ENCODE results near the gene LSG1.
A peak's percentile ranks its signal among the peaks of the same experiment; 100 is the strongest.

LSG1 gene

GRCh38 chr3:194680888-194681615 lies 9.1 kb upstream of the LSG1 start:
- Mint-ChIP-seq H3K36me3 (no peaks in the 10 kb centered on the region), H3K27me3 (no peaks in the 10 kb centered on the region), H3K4me1 (peaks cover 31% of the 10 kb centered on the region), H3K4me3 (no peak overlapping the region), H3K9me3 (no peaks in the 10 kb centered on the region), H3K27ac (no peak overlapping the region)
- ATAC-seq = no peak

GRCh38 chr3:194676471-194676870 lies 4.5 kb upstream of the LSG1 start:
- Mint-ChIP-seq H3K4me1 (peaks cover 22% of the 10 kb centered on the region), H3K9me3 (no peaks in the 10 kb centered on the region), H3K4me3 (no peak overlapping the region), H3K36me3 (no peaks in the 10 kb centered on the region), H3K27me3 (no peaks in the 10 kb centered on the region), H3K27ac (no peak overlapping the region)
- ATAC-seq = no peak

- Mint-ChIP-seq H3K36me3 (no peaks in the 10 kb centered on the region), H3K4me1 (peaks cover 19% of the 10 kb centered on the region), H3K4me3 (no peak overlapping the region), H3K27ac (no peak overlapping the region), H3K9me3 (no peaks in the 10 kb centered on the region), H3K27me3 (no peaks in the 10 kb centered on the region)
- ATAC-seq = no peak
Observed at GRCh38 chr3:194675680-194676079, 3.7 kb upstream of the LSG1 start.

DNA sequence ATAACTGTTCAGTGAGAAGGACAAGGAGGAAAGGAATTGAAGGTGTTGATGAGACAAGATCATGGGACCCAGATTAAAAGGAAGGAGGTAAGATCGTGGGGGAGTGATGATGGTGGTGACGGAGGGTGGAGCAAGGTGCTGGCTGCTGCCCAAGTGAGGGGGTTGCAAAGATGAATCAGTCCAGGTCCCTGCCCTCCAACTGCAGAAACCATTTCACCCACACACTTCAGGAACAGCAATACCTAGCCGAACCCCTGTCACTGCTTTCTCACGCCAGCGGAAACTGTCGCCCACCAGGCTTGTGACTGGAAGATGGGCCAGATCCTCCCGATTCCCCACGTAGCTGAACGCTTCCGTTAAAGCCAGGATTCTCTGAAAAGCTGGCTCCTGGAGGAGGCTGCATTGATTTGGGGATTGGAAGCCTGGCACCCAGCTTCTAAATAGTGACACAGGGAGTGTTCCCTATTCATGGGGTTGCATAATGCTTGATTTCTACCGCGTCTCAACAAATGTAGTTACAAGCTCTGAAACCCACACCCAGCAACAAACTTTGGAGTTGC lies 3.2 kb upstream of the LSG1 start:
- Mint-ChIP-seq H3K4me1 (peaks cover 17% of the 10 kb centered on the region), H3K36me3 (no peaks in the 10 kb centered on the region), H3K4me3 (no peak overlapping the region), H3K27ac (no peak overlapping the region), H3K27me3 (no peaks in the 10 kb centered on the region), H3K9me3 (no peaks in the 10 kb centered on the region)
- no peak for ATAC-seq

- Mint-ChIP-seq H3K4me1 (peaks cover 25% of the 10 kb centered on the region), H3K4me3 (no peak overlapping the region), H3K36me3 (peaks cover 9% of the 10 kb centered on the region), H3K27me3 (no peaks in the 10 kb centered on the region), H3K9me3 (no peaks in the 10 kb centered on the region), H3K27ac (no peak overlapping the region)
- ATAC-seq = no peak
Observed at GRCh38 chr3:194673761-194674160, 1.8 kb upstream of the LSG1 start.

DNA sequence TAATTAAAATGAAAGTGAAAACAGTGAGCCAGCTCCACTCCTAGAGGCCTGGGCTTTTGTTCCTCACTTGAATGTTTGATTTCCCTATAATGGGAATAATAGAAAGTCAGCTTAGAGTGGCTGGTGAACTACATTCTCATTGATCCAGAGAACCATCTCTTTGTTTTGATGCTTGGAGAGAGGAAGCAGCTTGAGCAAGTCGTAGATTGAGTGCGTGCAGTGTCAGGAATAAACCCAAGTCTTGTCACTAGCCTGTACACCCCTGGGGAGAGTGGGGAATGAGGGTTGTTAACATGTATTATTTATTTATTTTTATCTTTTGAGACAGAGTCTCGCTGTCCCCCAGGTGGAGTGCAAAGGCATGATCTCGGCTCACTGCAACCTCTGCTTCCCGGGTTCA lies 885 bp upstream of the LSG1 start:
- peaks cover 31% of the 10 kb centered on the region for H3K4me1 Mint-ChIP-seq
- H3K9me3 Mint-ChIP-seq = no peaks in the 10 kb centered on the region
- peak overlapping the region; percentile 99 for H3K27ac Mint-ChIP-seq
- H3K36me3 Mint-ChIP-seq = peaks cover 17% of the 10 kb centered on the region
- H3K4me3 Mint-ChIP-seq = peak overlapping the region; percentile 100
- ATAC-seq = no peak
- H3K27me3 Mint-ChIP-seq = no peaks in the 10 kb centered on the region

GRCh38 chr3:194671511-194671899 lies 486 bp downstream of the LSG1 start:
- Mint-ChIP-seq H3K4me3 (peak overlapping the region; percentile 100), H3K4me1 (peaks cover 38% of the 10 kb centered on the region)

DNA sequence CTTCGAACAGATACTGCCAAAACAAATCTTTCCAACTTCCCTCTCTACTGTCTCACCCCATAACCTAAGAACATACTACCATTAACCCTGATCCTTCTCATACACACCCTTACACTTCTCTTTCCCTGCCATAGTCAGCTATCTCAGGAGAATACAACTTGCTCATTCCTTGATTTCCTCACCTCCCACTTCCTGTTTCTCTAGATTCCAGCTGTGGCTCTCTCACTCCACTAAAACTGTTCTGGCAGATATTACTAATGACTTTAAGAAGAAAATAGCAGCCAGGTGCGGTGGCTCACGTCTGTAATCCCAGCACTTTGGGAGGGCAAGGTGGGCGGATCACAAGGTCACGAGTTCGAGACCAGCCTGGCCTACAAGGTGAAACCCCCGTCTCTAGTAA lies 4.6 kb downstream of the LSG1 start:
- H3K4me3 Mint-ChIP-seq = no peak overlapping the region
- no peaks in the 10 kb centered on the region for H3K9me3 Mint-ChIP-seq
- H3K27ac Mint-ChIP-seq = no peak overlapping the region
- no peaks in the 10 kb centered on the region for H3K27me3 Mint-ChIP-seq
- peaks cover 32% of the 10 kb centered on the region for H3K4me1 Mint-ChIP-seq
- no peak for ATAC-seq
- H3K36me3 Mint-ChIP-seq = peaks cover 51% of the 10 kb centered on the region

More at GRCh38 chr3:194671511-194671899, 486 bp downstream of the LSG1 start:
- H3K27ac Mint-ChIP-seq = peak overlapping the region; percentile 99
- H3K27me3 Mint-ChIP-seq = no peaks in the 10 kb centered on the region
- peaks cover 27% of the 10 kb centered on the region for H3K36me3 Mint-ChIP-seq
- peak; percentile 48 for ATAC-seq
- no peaks in the 10 kb centered on the region for H3K9me3 Mint-ChIP-seq

DNA sequence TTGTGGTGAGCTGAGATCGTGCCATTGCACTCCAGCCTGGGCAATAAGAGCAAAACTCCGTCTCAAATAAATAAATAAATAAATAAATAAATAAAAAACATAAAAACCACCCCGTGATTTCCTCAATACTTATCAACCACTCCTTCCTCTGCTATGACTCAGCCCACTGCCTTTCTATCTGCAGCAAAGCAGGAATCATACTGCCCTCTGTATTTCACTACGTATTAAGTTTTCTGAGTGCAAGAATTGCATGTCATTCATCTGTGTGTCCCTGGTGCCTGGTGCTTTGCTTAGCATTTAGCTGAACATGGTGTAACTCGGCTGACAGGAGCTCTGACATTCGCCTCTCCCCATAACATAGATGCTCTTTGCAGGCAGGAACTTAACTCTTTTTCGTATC lies 7.1 kb downstream of the LSG1 start:
- Mint-ChIP-seq H3K9me3 (no peaks in the 10 kb centered on the region), H3K36me3 (peaks cover 51% of the 10 kb centered on the region), H3K27me3 (no peaks in the 10 kb centered on the region), H3K27ac (no peak overlapping the region), H3K4me1 (peaks cover 21% of the 10 kb centered on the region), H3K4me3 (no peak overlapping the region)
- ATAC-seq = no peak

- Mint-ChIP-seq H3K36me3 (peaks cover 46% of the 10 kb centered on the region), H3K4me1 (peaks cover under 1% of the 10 kb centered on the region), H3K27me3 (no peaks in the 10 kb centered on the region), H3K9me3 (no peaks in the 10 kb centered on the region), H3K27ac (no peak overlapping the region), H3K4me3 (no peak overlapping the region)
- no peak for ATAC-seq
Observed at GRCh38 chr3:194661946-194662345, 10.0 kb downstream of the LSG1 start.

DNA sequence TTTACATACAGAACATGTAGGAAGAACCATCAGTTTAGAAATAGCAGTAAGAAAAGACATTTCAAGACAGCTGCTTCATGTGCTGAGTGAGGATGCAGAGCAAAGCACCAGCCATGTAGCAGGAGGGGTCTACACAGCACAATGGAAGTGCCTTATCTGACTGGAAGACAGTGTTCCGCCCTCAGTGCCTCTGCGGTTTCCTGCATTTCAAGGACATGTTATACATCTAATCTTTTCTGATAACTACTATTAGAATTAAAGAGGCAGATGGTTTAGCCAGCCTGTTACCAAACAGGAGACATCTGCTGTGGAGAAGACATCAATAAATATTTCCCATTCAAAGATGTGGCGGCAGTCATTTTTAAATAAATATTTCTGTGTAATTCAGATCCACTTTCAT lies 10.6 kb downstream of the LSG1 start:
- no peaks in the 10 kb centered on the region for H3K4me1 Mint-ChIP-seq
- no peak for ATAC-seq
- H3K27me3 Mint-ChIP-seq = no peaks in the 10 kb centered on the region
- H3K36me3 Mint-ChIP-seq = peaks cover 48% of the 10 kb centered on the region
- no peak overlapping the region for H3K27ac Mint-ChIP-seq
- H3K4me3 Mint-ChIP-seq = no peak overlapping the region
- no peaks in the 10 kb centered on the region for H3K9me3 Mint-ChIP-seq

DNA sequence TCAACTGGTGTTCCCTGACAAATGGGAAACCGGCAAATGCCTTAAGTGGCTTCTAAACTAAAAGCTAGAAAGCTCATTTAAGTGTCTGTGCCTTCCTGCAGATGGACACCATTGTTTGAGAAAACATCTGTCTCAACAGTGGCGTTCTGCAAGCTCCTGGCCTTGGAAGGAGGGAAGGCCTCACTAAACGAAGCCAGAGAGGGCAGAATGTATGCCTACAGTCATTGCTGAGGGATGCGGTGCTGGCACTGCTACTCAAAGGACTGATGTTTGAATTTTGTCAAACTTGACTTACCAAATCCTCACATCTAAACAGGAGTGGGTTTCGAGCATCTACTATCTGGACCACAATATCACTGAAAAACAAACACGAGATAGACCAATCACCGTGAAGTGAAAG lies 12.2 kb downstream of the LSG1 start:
- Mint-ChIP-seq H3K27ac (no peak overlapping the region), H3K27me3 (no peaks in the 10 kb centered on the region), H3K9me3 (no peaks in the 10 kb centered on the region), H3K4me3 (no peak overlapping the region), H3K36me3 (peaks cover 43% of the 10 kb centered on the region), H3K4me1 (peaks cover 6% of the 10 kb centered on the region)
- ATAC-seq = no peak

GRCh38 chr3:194658477-194659242 lies 13.3 kb downstream of the LSG1 start:
- peaks cover 13% of the 10 kb centered on the region for H3K4me1 Mint-ChIP-seq
- H3K4me3 Mint-ChIP-seq = no peak overlapping the region
- ATAC-seq = no peak
- H3K9me3 Mint-ChIP-seq = no peaks in the 10 kb centered on the region
- no peaks in the 10 kb centered on the region for H3K27me3 Mint-ChIP-seq
- no peak overlapping the region for H3K27ac Mint-ChIP-seq
- H3K36me3 Mint-ChIP-seq = peaks cover 49% of the 10 kb centered on the region

GRCh38 chr3:194657439-194657838 lies 14.6 kb downstream of the LSG1 start:
- no peak for ATAC-seq
- H3K27me3 Mint-ChIP-seq = no peaks in the 10 kb centered on the region
- no peaks in the 10 kb centered on the region for H3K9me3 Mint-ChIP-seq
- peaks cover 13% of the 10 kb centered on the region for H3K4me1 Mint-ChIP-seq
- peaks cover 55% of the 10 kb centered on the region for H3K36me3 Mint-ChIP-seq
- H3K4me3 Mint-ChIP-seq = no peak overlapping the region
- no peak overlapping the region for H3K27ac Mint-ChIP-seq

GRCh38 chr3:194654443-194654842 lies 17.5 kb downstream of the LSG1 start:
- H3K27me3 Mint-ChIP-seq = no peaks in the 10 kb centered on the region
- H3K27ac Mint-ChIP-seq = peak overlapping the region; percentile 40
- peaks cover 13% of the 10 kb centered on the region for H3K4me1 Mint-ChIP-seq
- no peak overlapping the region for H3K4me3 Mint-ChIP-seq
- peaks cover 76% of the 10 kb centered on the region for H3K36me3 Mint-ChIP-seq
- no peak for ATAC-seq
- no peaks in the 10 kb centered on the region for H3K9me3 Mint-ChIP-seq

- Mint-ChIP-seq H3K4me1 (peaks cover 15% of the 10 kb centered on the region), H3K9me3 (no peaks in the 10 kb centered on the region), H3K27ac (no peak overlapping the region), H3K4me3 (no peak overlapping the region), H3K27me3 (no peaks in the 10 kb centered on the region), H3K36me3 (peaks cover 53% of the 10 kb centered on the region)
- no peak for ATAC-seq
Observed at GRCh38 chr3:194647747-194648146, 24.2 kb downstream of the LSG1 start.

Measured in stimulated activated memory B cell treated with anti-CD40 and anti-IgM and Interleukin-4, amounts not matched to agents 10 μg/mL and 1 μg/mL and 100 μg/mL, for 72 hours (primary cell).